MM.1S (cell line): ENCODE measurements around the gene SEC24D.

Source experiments
- DNase-seq: peaks from one replicate; pipeline ENCODE4 v3.0.0-alpha.2; 2015
- H2AFZ ChIP-seq: fragments of 300-600 bp; sonication (generic); 2 replicates; pipeline ENCODE4 v1.6.0; 2016; ENCODE audit warnings: antibody characterized with exemption, low read length
- H3F3A ChIP-seq: fragments of 300-600 bp; sonication (generic); 2 replicates; pipeline ENCODE4 v1.6.1; 2016; ENCODE audit warnings: mild to moderate bottlenecking, antibody characterized with exemption, low read length, moderate library complexity, mixed read lengths; ENCODE audit not compliant: insufficient read depth
- H3K27ac ChIP-seq: fragments of 300-600 bp; sonication (generic); 2 replicates; pipeline ENCODE4 v1.5.1; 2016; ENCODE audit warnings: mild to moderate bottlenecking, low read length
- H3K27me3 ChIP-seq: fragments of 300-600 bp; sonication (generic); replicated peaks from 2 replicates; pipeline ENCODE4 v1.6.0; 2016; ENCODE audit warnings: low read length; ENCODE audit not compliant: insufficient read depth
- H3K36me3 ChIP-seq: fragments of 300-600 bp; sonication (generic); replicated peaks from 2 replicates; pipeline ENCODE4 v1.6.1; 2016; ENCODE audit warnings: mild to moderate bottlenecking, low read length, mixed read lengths; ENCODE audit not compliant: insufficient read depth
- H3K4me1 ChIP-seq: fragments of 300-600 bp; sonication (generic); 2 replicates; pipeline ENCODE4 v1.6.1; 2016; ENCODE audit warnings: low read length, mixed read lengths
- H3K4me2 ChIP-seq: fragments of 300-600 bp; sonication (generic); 2 replicates; pipeline ENCODE4 v1.6.0; 2016; ENCODE audit warnings: low read depth, low read length
- H3K4me3 ChIP-seq: fragments of 300-600 bp; sonication (generic); 2 replicates; pipeline ENCODE4 v1.5.1; 2016; ENCODE audit warnings: low read length, mixed read lengths
- H3K79me2 ChIP-seq: fragments of 300-600 bp; sonication (generic); 2 replicates; pipeline ENCODE4 v1.6.1; 2016; ENCODE audit warnings: mixed run types, low read length, mixed read lengths
- H3K9ac ChIP-seq: fragments of 300-600 bp; sonication (generic); 2 replicates; pipeline ENCODE4 v1.6.1; 2016; ENCODE audit warnings: low read length, mixed read lengths
- H3K9me2 ChIP-seq: fragments of 300-600 bp; sonication (generic); replicated peaks from 2 replicates; pipeline ENCODE4 v1.6.1; 2016; ENCODE audit warnings: mild to moderate bottlenecking, low read length, mixed read lengths; ENCODE audit not compliant: insufficient read depth
- H3K9me3 ChIP-seq: fragments of 300-600 bp; sonication (generic); replicated peaks from 2 replicates; pipeline ENCODE4 v1.6.1; 2016; ENCODE audit warnings: mild to moderate bottlenecking, low read length, mixed read lengths; ENCODE audit not compliant: insufficient read depth
- H4K20me1 ChIP-seq: fragments of 300-600 bp; sonication (generic); 2 replicates; pipeline ENCODE4 v1.6.1; 2016; ENCODE audit warnings: mild to moderate bottlenecking, low read length, moderate library complexity, mixed read lengths; ENCODE audit not compliant: insufficient read depth
- CTCF ChIP-seq: fragments of 300-600 bp; sonication (generic); IDR thresholded peaks from 2 replicates; pipeline ENCODE4 v1.5.1; 2016; ENCODE audit warnings: antibody characterized with exemption, low read length, mixed read lengths
- EZH2 ChIP-seq: fragments of 300-600 bp; sonication (generic); optimal IDR thresholded peaks from 2 replicates; pipeline ENCODE3; 2017; ENCODE audit warnings: low read depth, mild to moderate bottlenecking, antibody characterized with exemption, low read length, mixed read lengths
- EZH2phosphoT487 ChIP-seq: fragments of 300-600 bp; sonication (generic); IDR thresholded peaks from 2 replicates; pipeline ENCODE4 v1.6.1; 2018; ENCODE audit warnings: antibody characterized with exemption, low read length

SEC24D gene

GRCh38 chr4:118732591-118733330, 103.2 kb downstream of the SEC24D start:
- no peak for DNase-seq
- Histone ChIP-seq H3K9me3 (no peaks in the 10 kb centered on the region), H3F3A (peaks cover 5% of the 10 kb centered on the region; the same call in 1 of the 2 replicates), H2AFZ (no peak overlapping the region), H3K4me2 (no peak overlapping the region), H4K20me1 (no peaks in the 10 kb centered on the region), H3K79me2 (no peaks in the 10 kb centered on the region), H3K9me2 (no peaks in the 10 kb centered on the region), H3K36me3 (peaks cover 5% of the 10 kb centered on the region; the same call in 1 of the 2 replicates), H3K4me3 (no peak overlapping the region), H3K4me1 (peaks cover 16% of the 10 kb centered on the region), H3K27ac (no peak overlapping the region), H3K27me3 (no peaks in the 10 kb centered on the region), H3K9ac (no peak overlapping the region)
- TF ChIP-seq EZH2 (no peak), EZH2phosphoT487 (no peak), CTCF (no peak)

GRCh38 chr4:118730683-118731082, 105.2 kb downstream of the SEC24D start:
- Histone ChIP-seq H2AFZ (no peak overlapping the region), H3K9me2 (no peaks in the 10 kb centered on the region), H3K4me2 (no peak overlapping the region), H3K9me3 (no peaks in the 10 kb centered on the region), H3F3A (peaks cover 5% of the 10 kb centered on the region; the same call in 1 of the 2 replicates), H3K9ac (no peak overlapping the region), H3K27ac (no peak overlapping the region; the same call in 1 of the 2 replicates), H3K4me3 (no peak overlapping the region), H3K4me1 (peaks cover 16% of the 10 kb centered on the region), H3K36me3 (peaks cover 5% of the 10 kb centered on the region; the same call in 1 of the 2 replicates), H3K79me2 (no peaks in the 10 kb centered on the region), H4K20me1 (no peaks in the 10 kb centered on the region), H3K27me3 (no peaks in the 10 kb centered on the region)
- TF ChIP-seq EZH2 (no peak), CTCF (no peak), EZH2phosphoT487 (no peak)
- DNase-seq: no peak

- Histone ChIP-seq H3K4me2 (no peak overlapping the region; the same call in 1 of the 2 replicates), H3K36me3 (peaks cover 5% of the 10 kb centered on the region; the same call in 1 of the 2 replicates), H3K9ac (no peak overlapping the region), H3K27ac (no peak overlapping the region), H3K4me3 (no peak overlapping the region), H3K4me1 (peaks cover 16% of the 10 kb centered on the region), H3K9me3 (no peaks in the 10 kb centered on the region), H3K9me2 (no peaks in the 10 kb centered on the region), H3K27me3 (no peaks in the 10 kb centered on the region), H3K79me2 (no peaks in the 10 kb centered on the region), H3F3A (peaks cover 5% of the 10 kb centered on the region; the same call in 1 of the 2 replicates), H2AFZ (no peak overlapping the region), H4K20me1 (no peaks in the 10 kb centered on the region)
- TF ChIP-seq CTCF (no peak), EZH2phosphoT487 (no peak), EZH2 (no peak)
- DNase-seq: peak; percentile 74
Observed at GRCh38 chr4:118729287-118730286, 106.3 kb downstream of the SEC24D start.
